ENCODE data around the gene PDE4D.

GRCh38 chr5:59586841-59587240 lies 306.7 kb downstream of the PDE4D start:
- no peak for TF ChIP-seq POLR2A (IDR thresholded peaks at IDR 0.05)
- TF ChIP-seq, protein P1, sequence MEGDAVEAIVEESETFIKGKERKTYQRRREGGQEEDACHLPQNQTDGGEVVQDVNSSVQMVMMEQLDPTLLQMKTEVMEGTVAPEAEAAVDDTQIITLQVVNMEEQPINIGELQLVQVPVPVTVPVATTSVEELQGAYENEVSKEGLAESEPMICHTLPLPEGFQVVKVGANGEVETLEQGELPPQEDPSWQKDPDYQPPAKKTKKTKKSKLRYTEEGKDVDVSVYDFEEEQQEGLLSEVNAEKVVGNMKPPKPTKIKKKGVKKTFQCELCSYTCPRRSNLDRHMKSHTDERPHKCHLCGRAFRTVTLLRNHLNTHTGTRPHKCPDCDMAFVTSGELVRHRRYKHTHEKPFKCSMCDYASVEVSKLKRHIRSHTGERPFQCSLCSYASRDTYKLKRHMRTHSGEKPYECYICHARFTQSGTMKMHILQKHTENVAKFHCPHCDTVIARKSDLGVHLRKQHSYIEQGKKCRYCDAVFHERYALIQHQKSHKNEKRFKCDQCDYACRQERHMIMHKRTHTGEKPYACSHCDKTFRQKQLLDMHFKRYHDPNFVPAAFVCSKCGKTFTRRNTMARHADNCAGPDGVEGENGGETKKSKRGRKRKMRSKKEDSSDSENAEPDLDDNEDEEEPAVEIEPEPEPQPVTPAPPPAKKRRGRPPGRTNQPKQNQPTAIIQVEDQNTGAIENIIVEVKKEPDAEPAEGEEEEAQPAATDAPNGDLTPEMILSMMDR (IDR thresholded peaks at IDR 0.05): no peak
